ENCODE data around the gene BAIAP2. TPM values are rescaled to one million over a fixed set of nuclear protein-coding genes. Genes with fewer than 3 reads are reported as not detected.

Gene BAIAP2
- total RNA-seq, 1 experiment from 2014 or later = 67.0 TPM

GRCh38 chr17:81084680-81085419 lies 49.9 kb downstream of the BAIAP2 start:
- intact Hi-C loops (cut with micrococcal nuclease) = no loop called here
- peaks cover 34% of the 10 kb centered on the region for H3K36me3 Mint-ChIP-seq (ENCODE audit: insufficient read depth, unreplicated experiment)
- CTCF ChIA-PET = interaction anchor here (0.7 to 3.0 kb wide), 4 partner anchors 10 to 18 kb away, joined by 3 to 17 read pairs (median 6); no protein-coding TSS in a partner anchor
- no peaks in the 10 kb centered on the region for H3K27me3 Mint-ChIP-seq (ENCODE audit: insufficient read depth, unreplicated experiment)
- POLR2A ChIA-PET = interaction anchor here (0.6 to 0.9 kb wide), 2 partner anchors 11 to 34 kb away, joined by 3 to 5 read pairs; no protein-coding TSS in a partner anchor
- H3K4me1 Mint-ChIP-seq (ENCODE audit: insufficient read depth, unreplicated experiment) = peaks cover 10% of the 10 kb centered on the region
- DNase-seq (ENCODE audit: unreplicated experiment) = no peak
- H3K27ac Mint-ChIP-seq (ENCODE audit: low read depth, unreplicated experiment) = no peak overlapping the region
- no peaks in the 10 kb centered on the region for H3K9me3 Mint-ChIP-seq (ENCODE audit: unreplicated experiment)
- TF ChIP-seq CTCF (IDR thresholded peaks at IDR 0.05; ENCODE audit: unreplicated experiment) = no peak
- no TSS peak for BruUV-seq (replicated peaks)
- no peak overlapping the region for H3K4me3 Mint-ChIP-seq (ENCODE audit: unreplicated experiment)

- TF ChIP-seq CTCF (IDR thresholded peaks at IDR 0.05; ENCODE audit: unreplicated experiment) = no peak
- H3K36me3 Mint-ChIP-seq (ENCODE audit: insufficient read depth, unreplicated experiment) = peaks cover 40% of the 10 kb centered on the region
- BruUV-seq (replicated peaks) = no TSS peak
- no peaks in the 10 kb centered on the region for H3K9me3 Mint-ChIP-seq (ENCODE audit: unreplicated experiment)
- CTCF ChIA-PET = interaction anchor here (0.7 to 3.0 kb wide), 4 partner anchors 9 to 17 kb away, joined by 3 to 17 read pairs (median 6); no protein-coding TSS in a partner anchor
- H3K27me3 Mint-ChIP-seq (ENCODE audit: insufficient read depth, unreplicated experiment) = no peaks in the 10 kb centered on the region
- no peak for DNase-seq (ENCODE audit: unreplicated experiment)
- POLR2A ChIA-PET = interaction anchor here (0.6 to 0.9 kb wide), 2 partner anchors 33 to 94 kb away, joined by 5 read pairs; partner anchors contain the start of gene CHMP6
- intact Hi-C loops (cut with micrococcal nuclease) = no loop called here
- H3K4me1 Mint-ChIP-seq (ENCODE audit: insufficient read depth, unreplicated experiment) = peaks cover 10% of the 10 kb centered on the region
- H3K27ac Mint-ChIP-seq (ENCODE audit: low read depth, unreplicated experiment) = no peak overlapping the region
- no peak overlapping the region for H3K4me3 Mint-ChIP-seq (ENCODE audit: unreplicated experiment)
Observed at GRCh38 chr17:81085420-81085911, 50.5 kb downstream of the BAIAP2 start.

- CTCF ChIA-PET = interaction anchor here (3.0 kb wide), 1 partner anchor 10 kb away, joined by 17 read pairs; no protein-coding TSS in a partner anchor
- no peaks in the 10 kb centered on the region for H3K9me3 Mint-ChIP-seq (ENCODE audit: unreplicated experiment)
- no peak overlapping the region for H3K4me3 Mint-ChIP-seq (ENCODE audit: unreplicated experiment)
- no peak for TF ChIP-seq CTCF (IDR thresholded peaks at IDR 0.05; ENCODE audit: unreplicated experiment)
- peak overlapping the region; percentile 49 for H3K27ac Mint-ChIP-seq (ENCODE audit: low read depth, unreplicated experiment)
- POLR2A ChIA-PET = interaction anchor here (0.6 to 1.9 kb wide), 6 partner anchors 9 to 50 kb away, joined by 3 to 8 read pairs (median 4); no protein-coding TSS in a partner anchor
- peak; percentile 46 for DNase-seq (ENCODE audit: unreplicated experiment)
- no peaks in the 10 kb centered on the region for H3K27me3 Mint-ChIP-seq (ENCODE audit: insufficient read depth, unreplicated experiment)
- intact Hi-C loops (cut with micrococcal nuclease) = no loop called here
- H3K4me1 Mint-ChIP-seq (ENCODE audit: insufficient read depth, unreplicated experiment) = peaks cover 10% of the 10 kb centered on the region
- no TSS peak for BruUV-seq (replicated peaks)
- peaks cover 42% of the 10 kb centered on the region for H3K36me3 Mint-ChIP-seq (ENCODE audit: insufficient read depth, unreplicated experiment)
Observed at GRCh38 chr17:81086789-81087551, 52.0 kb downstream of the BAIAP2 start.

Measured in MCF 10A (cell line).